ENCODE data around the gene GAS2L1.

GRCh38 chr22:29313576-29314466 is 7.4 kb downstream of the GAS2L1 start:
- no peak for TF ChIP-seq CTCF (conservative IDR thresholded peaks at IDR 0.05; ENCODE audit: low read length)
- no peak for TF ChIP-seq EZH2phosphoT487 (IDR thresholded peaks at IDR 0.05; ENCODE audit: borderline replicate concordance, low read depth, low read length)

Measured in OCI-LY7 (cell line).